GM21529 (cell line): ENCODE results near the gene ABCC1.
"Not testable (repeated sequence)": the region's sequence is repeated elsewhere in the genome, so short reads cannot be mapped to it uniquely, and the experiment has no call there.

ENCODE experiments used
- ATAC-seq: cut with Tn5 transposase; IDR thresholded peaks from one replicate; pipeline ENCODE4 v1.9.1; 2021; ENCODE audit not compliant: unreplicated experiment

ABCC1 gene

GRCh38 chr16:16133943-16134604, 184.7 kb downstream of the ABCC1 start:
- ATAC-seq = no peak

- ATAC-seq = no peak
These were observed 187.2 kb downstream of the ABCC1 start for GRCh38 chr16:16136588-16136987.

- no peak for ATAC-seq
These were observed 187.7 kb downstream of the ABCC1 start for GRCh38 chr16:16137110-16137509.

GRCh38 chr16:16138034-16138635, 188.7 kb downstream of the ABCC1 start:
- no peak for ATAC-seq

GRCh38 chr16:16139061-16139460, 189.6 kb downstream of the ABCC1 start:
- ATAC-seq = no peak

GRCh38 chr16:16139806-16140205, 190.4 kb downstream of the ABCC1 start:
- no peak for ATAC-seq

GRCh38 chr16:16140537-16140936, 191.1 kb downstream of the ABCC1 start:
- no peak for ATAC-seq

GRCh38 chr16:16141141-16141540, 191.7 kb downstream of the ABCC1 start:
- ATAC-seq = no peak

- ATAC-seq = no peak
These were observed 192.5 kb downstream of the ABCC1 start for GRCh38 chr16:16141784-16142396.

- no peak for ATAC-seq
These were observed 193.8 kb downstream of the ABCC1 start for GRCh38 chr16:16143038-16143763.

GRCh38 chr16:16143931-16144330, 194.5 kb downstream of the ABCC1 start:
- no peak for ATAC-seq

GRCh38 chr16:16144416-16144815, 195.0 kb downstream of the ABCC1 start:
- ATAC-seq = no peak

- no peak for ATAC-seq
These were observed 195.9 kb downstream of the ABCC1 start for GRCh38 chr16:16145286-16145685.

- no peak for ATAC-seq
These were observed 197.2 kb downstream of the ABCC1 start for GRCh38 chr16:16146380-16147315.

- no peak for ATAC-seq
These were observed 198.0 kb downstream of the ABCC1 start for GRCh38 chr16:16147316-16147999.

- ATAC-seq = not testable (repeated sequence)
These were observed 198.7 kb downstream of the ABCC1 start for GRCh38 chr16:16148000-16148599.

GRCh38 chr16:16148755-16149154, 199.3 kb downstream of the ABCC1 start:
- ATAC-seq = no peak

- ATAC-seq = no peak
These were observed 200.3 kb downstream of the ABCC1 start for GRCh38 chr16:16149710-16150116.

- no peak for ATAC-seq
These were observed 200.9 kb downstream of the ABCC1 start for GRCh38 chr16:16150117-16150877.
